GM21447 (cell line): ENCODE results near the gene AKNA.

ENCODE experiments used
- ATAC-seq: cut with Tn5 transposase; IDR thresholded peaks from one replicate; pipeline ENCODE4 v1.9.1; 2021; ENCODE audit not compliant: unreplicated experiment

The AKNA gene

GRCh38 chr9:114387680-114388356 is at the start of gene AKNA:
Gene AKNA, minus strand, starts transcription at chr9:114387982. Its CDS starts 6,649 bp downstream, at chr9:114381333.
- ATAC-seq = peak; percentile 15

GRCh38 chr9:114437401-114437893 is 49.7 kb upstream of the AKNA start:
- no peak for ATAC-seq

- no peak for ATAC-seq
These were observed 47.1 kb upstream of the AKNA start for GRCh38 chr9:114434878-114435311.

- ATAC-seq = no peak
These were observed 46.0 kb upstream of the AKNA start for GRCh38 chr9:114433720-114434255.

GRCh38 chr9:114433086-114433485 is 45.3 kb upstream of the AKNA start:
- no peak for ATAC-seq

GRCh38 chr9:114432323-114433067 is 44.7 kb upstream of the AKNA start:
- ATAC-seq = no peak

- no peak for ATAC-seq
These were observed 44.0 kb upstream of the AKNA start for GRCh38 chr9:114431770-114432169.

GRCh38 chr9:114431003-114431402 is 43.2 kb upstream of the AKNA start:
- no peak for ATAC-seq

GRCh38 chr9:114430457-114430856 is 42.7 kb upstream of the AKNA start:
- ATAC-seq = no peak

- no peak for ATAC-seq
These were observed 41.7 kb upstream of the AKNA start for GRCh38 chr9:114429488-114429887.

- ATAC-seq = no peak
These were observed 40.7 kb upstream of the AKNA start for GRCh38 chr9:114428466-114428865.

- no peak for ATAC-seq
These were observed 39.9 kb upstream of the AKNA start for GRCh38 chr9:114427644-114428043.

- ATAC-seq = no peak
These were observed 38.5 kb upstream of the AKNA start for GRCh38 chr9:114426046-114426948.

- no peak for ATAC-seq
These were observed 37.3 kb upstream of the AKNA start for GRCh38 chr9:114425126-114425525.

- no peak for ATAC-seq
These were observed 36.3 kb upstream of the AKNA start for GRCh38 chr9:114424126-114424525.

- ATAC-seq = no peak
These were observed 35.4 kb upstream of the AKNA start for GRCh38 chr9:114423181-114423580.

GRCh38 chr9:114421147-114421546 is 33.4 kb upstream of the AKNA start:
- no peak for ATAC-seq

- no peak for ATAC-seq
These were observed 32.0 kb upstream of the AKNA start for GRCh38 chr9:114419796-114420195.

- no peak for ATAC-seq
These were observed 30.3 kb upstream of the AKNA start for GRCh38 chr9:114418053-114418452.

- no peak for ATAC-seq
These were observed 29.7 kb upstream of the AKNA start for GRCh38 chr9:114417511-114417910.

- no peak for ATAC-seq
These were observed 29.1 kb upstream of the AKNA start for GRCh38 chr9:114416906-114417305.
